NT2/D1 (cell line): ENCODE measurements around the gene RNF19B.
A peak's percentile ranks its signal among the peaks of the same experiment; 100 is the strongest.

Experiments
- DNase-seq: peaks from one replicate; pipeline ENCODE4 v3.0.0-alpha.2; 2011; ENCODE audit warnings: low read depth, low spot score
- H3K27me3 ChIP-seq: 2 replicates; pipeline ENCODE4 v1.6.0; 2011; ENCODE audit warnings: mild to moderate bottlenecking; ENCODE audit not compliant: insufficient read length, insufficient read depth
- H3K36me3 ChIP-seq: 2 replicates; pipeline ENCODE4 v1.6.1; 2011; ENCODE audit warnings: mild to moderate bottlenecking, low read length, mixed read lengths; ENCODE audit not compliant: insufficient read depth, insufficient read length
- H3K4me1 ChIP-seq: 2 replicates; pipeline ENCODE4 v1.5.1; 2011; ENCODE audit not compliant: insufficient read depth, insufficient read length
- H3K4me3 ChIP-seq: 2 replicates; pipeline ENCODE4 v1.5.1; 2011; ENCODE audit warnings: low read depth; ENCODE audit not compliant: insufficient read length
- H3K9ac ChIP-seq: 2 replicates; pipeline ENCODE4 v1.6.0; 2011; ENCODE audit warnings: low read depth; ENCODE audit not compliant: insufficient read length
- H3K9me3 ChIP-seq: 2 replicates; pipeline ENCODE4 v1.5.1; 2011; ENCODE audit warnings: mild to moderate bottlenecking, low read length; ENCODE audit not compliant: insufficient read depth
- SUZ12 ChIP-seq: IDR thresholded peaks from 2 replicates; pipeline ENCODE4 v1.6.1; 2011; ENCODE audit not compliant: insufficient read length, insufficient read depth; ENCODE audit errors: extremely low read depth
- YY1 ChIP-seq: IDR thresholded peaks from 2 replicates; pipeline ENCODE4 v1.6.1; 2011; ENCODE audit not compliant: insufficient read length, insufficient read depth
- ZNF274 ChIP-seq: IDR thresholded peaks from 2 replicates; pipeline ENCODE4 v1.6.1; 2011; ENCODE audit warnings: mild to moderate bottlenecking, low read depth, low read length

Gene RNF19B

GRCh38 chr1:32899586-32900296 lies 64.9 kb downstream of the RNF19B start:
- no peak for DNase-seq
- peaks cover 20% of the 10 kb centered on the region for H3K36me3 ChIP-seq
- no peak for TF ChIP-seq SUZ12
- TF ChIP-seq ZNF274, result no peak
- TF ChIP-seq YY1, result no peak
- H3K4me3 ChIP-seq, result no peak overlapping the region
- no peaks in the 10 kb centered on the region for H3K9me3 ChIP-seq
- H3K27me3 ChIP-seq, result peaks cover 21% of the 10 kb centered on the region
- H3K4me1 ChIP-seq, result peaks cover 2% of the 10 kb centered on the region
- no peak overlapping the region for H3K9ac ChIP-seq

- TF ChIP-seq YY1, result no peak
- TF ChIP-seq SUZ12, result no peak
- TF ChIP-seq ZNF274, result no peak
- peaks cover 21% of the 10 kb centered on the region for H3K27me3 ChIP-seq
- H3K36me3 ChIP-seq, result peaks cover 21% of the 10 kb centered on the region
- peaks cover 5% of the 10 kb centered on the region for H3K4me1 ChIP-seq
- no peak overlapping the region for H3K4me3 ChIP-seq
- DNase-seq, result no peak
- no peaks in the 10 kb centered on the region for H3K9me3 ChIP-seq
- no peak overlapping the region for H3K9ac ChIP-seq
These were observed 65.7 kb downstream of the RNF19B start for GRCh38 chr1:32898958-32899357.

GRCh38 chr1:32898056-32898455 lies 66.6 kb downstream of the RNF19B start:
- Histone ChIP-seq H3K9me3 (no peaks in the 10 kb centered on the region), H3K4me3 (no peak overlapping the region), H3K27me3 (peaks cover 21% of the 10 kb centered on the region), H3K4me1 (peaks cover 5% of the 10 kb centered on the region), H3K36me3 (peaks cover 21% of the 10 kb centered on the region), H3K9ac (no peak overlapping the region)
- no peak for TF ChIP-seq ZNF274
- TF ChIP-seq YY1, result no peak
- no peak for TF ChIP-seq SUZ12
- DNase-seq, result no peak

- DNase-seq, result no peak
- Histone ChIP-seq H3K27me3 (peaks cover 23% of the 10 kb centered on the region), H3K9me3 (peaks cover 5% of the 10 kb centered on the region; the same call in 1 of the 2 replicates), H3K4me3 (no peak overlapping the region), H3K9ac (no peak overlapping the region), H3K4me1 (peaks cover 9% of the 10 kb centered on the region), H3K36me3 (peaks cover 21% of the 10 kb centered on the region)
- no peak for TF ChIP-seq YY1
- TF ChIP-seq ZNF274, result no peak
- TF ChIP-seq SUZ12, result no peak
These were observed 67.2 kb downstream of the RNF19B start for GRCh38 chr1:32897082-32898049.

- TF ChIP-seq ZNF274 (no peak), SUZ12 (no peak), YY1 (no peak)
- Histone ChIP-seq H3K27me3 (peaks cover 24% of the 10 kb centered on the region), H3K9ac (peak overlapping the region; percentile 6), H3K9me3 (peaks cover 10% of the 10 kb centered on the region; the same call in 1 of the 2 replicates), H3K36me3 (peaks cover 21% of the 10 kb centered on the region), H3K4me1 (peaks cover 10% of the 10 kb centered on the region), H3K4me3 (no peak overlapping the region)
- DNase-seq, result no peak
These were observed 68.2 kb downstream of the RNF19B start for GRCh38 chr1:32896451-32896850.

- TF ChIP-seq ZNF274 (no peak), SUZ12 (no peak), YY1 (no peak)
- DNase-seq, result no peak
- H3K36me3 ChIP-seq, result peaks cover 21% of the 10 kb centered on the region
- H3K27me3 ChIP-seq, result peaks cover 21% of the 10 kb centered on the region
- H3K9ac ChIP-seq, result no peak overlapping the region
- H3K4me1 ChIP-seq, result peaks cover 10% of the 10 kb centered on the region
- H3K9me3 ChIP-seq, result peaks cover 10% of the 10 kb centered on the region; the same call in 1 of the 2 replicates
- H3K4me3 ChIP-seq, result no peak overlapping the region
These were observed 69.0 kb downstream of the RNF19B start for GRCh38 chr1:32895325-32896215.

- H3K4me3 ChIP-seq, result no peak overlapping the region
- H3K4me1 ChIP-seq, result peaks cover 10% of the 10 kb centered on the region
- H3K27me3 ChIP-seq, result peaks cover 13% of the 10 kb centered on the region
- peaks cover 10% of the 10 kb centered on the region; the same call in 1 of the 2 replicates for H3K9me3 ChIP-seq
- TF ChIP-seq ZNF274 (no peak), YY1 (no peak), SUZ12 (no peak)
- peaks cover 21% of the 10 kb centered on the region for H3K36me3 ChIP-seq
- H3K9ac ChIP-seq, result peak overlapping the region; percentile 11
- DNase-seq, result no peak
These were observed 69.9 kb downstream of the RNF19B start for GRCh38 chr1:32894681-32895080.
